GM18498 (cell line): ENCODE data around the gene SAMSN1.

Source experiments
- ATAC-seq: cut with Tn5 transposase; IDR thresholded peaks from one replicate; pipeline ENCODE4 v1.9.1; 2021; ENCODE audit warnings: mild to moderate bottlenecking, moderate library complexity; ENCODE audit not compliant: unreplicated experiment

Gene SAMSN1

DNA sequence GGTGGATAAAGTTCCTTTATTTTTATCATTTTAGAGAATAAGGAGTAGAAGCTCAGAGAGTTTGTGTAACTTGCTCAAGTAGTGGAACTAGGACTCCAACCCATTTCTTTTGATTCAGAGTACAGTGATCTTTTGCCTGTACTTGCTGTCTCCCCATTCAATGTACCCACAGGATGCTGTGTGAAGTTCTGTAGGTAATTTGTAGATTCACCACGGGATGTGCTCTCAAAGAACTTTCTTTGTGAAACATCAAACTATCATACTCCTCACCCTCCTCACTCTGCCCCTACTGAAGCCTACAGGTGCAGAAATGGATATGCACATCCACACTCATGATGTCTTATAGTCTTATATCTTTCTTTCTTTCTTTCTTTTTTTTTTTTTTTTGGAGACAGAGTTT, 97.3 kb downstream of the SAMSN1 start:
- no peak for ATAC-seq

DNA sequence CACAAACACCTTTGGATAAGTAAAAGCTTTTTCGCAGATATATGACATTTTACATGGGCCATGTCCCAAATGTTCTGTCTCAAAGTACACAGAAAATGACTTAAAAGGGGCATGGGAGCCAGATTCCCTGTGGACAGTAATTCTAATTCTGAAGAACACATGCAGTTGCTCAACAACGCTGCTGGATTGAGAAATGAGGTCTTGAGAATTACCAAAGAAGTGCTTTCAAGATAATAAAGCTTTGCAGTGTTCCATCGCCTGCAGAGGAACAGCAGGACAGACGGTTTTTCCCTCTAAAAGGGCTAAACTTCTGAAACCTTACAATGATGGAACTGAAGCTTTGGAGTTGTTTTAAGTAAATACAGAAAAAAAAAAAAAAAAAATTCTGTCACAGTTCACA, 107.9 kb downstream of the SAMSN1 start:
- no peak for ATAC-seq

DNA sequence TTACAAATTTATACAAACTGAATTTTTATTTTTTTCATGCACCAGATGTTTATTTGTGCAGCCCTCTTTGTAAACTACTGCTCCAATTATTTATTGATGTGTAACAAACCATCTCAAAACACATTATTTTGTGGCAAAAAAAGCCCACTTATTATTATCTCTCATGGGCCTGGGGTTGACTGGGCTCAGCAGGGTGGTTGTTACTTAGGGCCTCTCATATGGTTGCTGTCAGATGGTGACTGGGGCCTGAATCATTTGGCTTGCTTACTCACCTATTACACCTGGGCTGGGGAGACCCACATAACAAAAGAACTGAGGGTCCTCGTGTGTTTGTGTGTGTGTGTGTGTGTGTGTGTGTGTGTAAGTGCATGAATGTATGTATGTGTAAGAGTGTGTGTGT, 110.7 kb downstream of the SAMSN1 start:
- ATAC-seq: no peak
